A673 (cell line): ENCODE results near the gene RGMA.

Experiments
- CTCF ChIP-seq: fragments of 300-800, 200-600 bp; sonication (generic); conservative IDR thresholded peaks from 2 replicates; pipeline ENCODE4 v1.5.1; 2017; ENCODE audit warnings: low read depth, mild to moderate bottlenecking, antibody characterized with exemption, low read length, moderate library complexity, mixed read lengths
- EZH2 ChIP-seq: fragments of 200-600 bp; sonication (generic); IDR thresholded peaks from 2 replicates; pipeline ENCODE4 v1.6.1; 2017; ENCODE audit warnings: borderline replicate concordance, low read depth, mild to moderate bottlenecking, mixed read lengths, antibody characterized with exemption, low read length; ENCODE audit not compliant: poor library complexity, severe bottlenecking

GRCh38 chr15:93029214-93029835, 59.7 kb downstream of the RGMA start:
- TF ChIP-seq CTCF (no peak), EZH2 (no peak)
